B cell (primary cell): ENCODE measurements around the gene OR6M1.

Source experiments
- CTCF ChIP-seq: fragments of 200-600 bp; IDR thresholded peaks from one replicate; pipeline ENCODE4 v1.8.0; 2022; ENCODE audit warnings: antibody characterized with exemption, mild to moderate bottlenecking
- EZH2 ChIP-seq: IDR thresholded peaks from 2 replicates; pipeline ENCODE4 v1.6.1; 2012; ENCODE audit warnings: borderline replicate concordance, low read depth, mild to moderate bottlenecking, moderate library complexity, low read length; ENCODE audit not compliant: insufficient read depth, poor library complexity, severe bottlenecking

GRCh38 chr11:123773959-123774358 lies 32.2 kb downstream of the OR6M1 start:
- no peak for TF ChIP-seq CTCF
- TF ChIP-seq EZH2: no peak
